Left ventricle myocardium inferior (tissue), 1 donor: ENCODE results near the gene HBQ1. TPM values are rescaled to one million over a fixed set of nuclear protein-coding genes. Genes with fewer than 3 reads are reported as not detected.

Experiments
- DNase-seq: peaks from one replicate; pipeline ENCODE4 v3.0.0-alpha.2; 2020
- H3K27ac ChIP-seq: fragments of 200-600 bp; replicated peaks from 2 replicates; pipeline ENCODE4 v1.8.0; 2021
- H3K27me3 ChIP-seq: fragments of 200-600 bp; 2 replicates; pipeline ENCODE4 v1.8.0; 2021; ENCODE audit warnings: low read depth
- H3K36me3 ChIP-seq: fragments of 200-600 bp; 2 replicates; pipeline ENCODE4 v1.8.0; 2021
- H3K4me1 ChIP-seq: fragments of 200-600 bp; 2 replicates; pipeline ENCODE4 v1.8.0; 2021
- H3K4me3 ChIP-seq: fragments of 200-600 bp; 2 replicates; pipeline ENCODE4 v1.8.0; 2021; ENCODE audit warnings: mild to moderate bottlenecking, moderate library complexity
- H3K9me3 ChIP-seq: fragments of 200-600 bp; replicated peaks from 2 replicates; pipeline ENCODE4 v1.8.0; 2021
- CTCF ChIP-seq: fragments of 200-600 bp; IDR thresholded peaks from 2 replicates; pipeline ENCODE4 v1.8.0; 2021; ENCODE audit warnings: antibody characterized with exemption, mild to moderate bottlenecking, borderline replicate concordance
- intact Hi-C: fragments of 100-400 bp; cut with micrococcal nuclease; formaldehyde crosslinking; loops from one replicate; pipeline ENCODE4 v1.11.0; 2022
- long read RNA-seq: library from polyadenylated mRNA; unstranded; transcript quantifications from one replicate; pipeline ENCODE4 v2.0.0, GENCODE V29; 2021
- total RNA-seq: library from RNA; stranded (reverse); fragmentation: NEBNext Ultra II Directional; extraction: Animal tissue kit (Norgen Biotek cat#: 25700); gene quantifications from one replicate; pipeline ENCODE4 v1.2.1, GENCODE V29; 2021
- donor health status: DM: no; HTN: yes; CAD: no; lungs with severe emphysema.

The HBQ1 gene
- not detected for total RNA-seq
- long read RNA-seq = 0 reads

- H3K4me3 ChIP-seq = peak within 1 kb of the TSS; percentile 58
- H3K4me1 ChIP-seq = peaks cover 25% of the 10 kb centered on the region
- no peaks in the 10 kb centered on the region for H3K36me3 ChIP-seq
- peaks cover 53% of the 10 kb centered on the region for H3K27me3 ChIP-seq
- intact Hi-C loops = no loop called here
- peak; percentile 17 for DNase-seq
- H3K9me3 ChIP-seq = no peaks in the 10 kb centered on the region
- no peak within 1 kb of the TSS for H3K27ac ChIP-seq
- TF ChIP-seq CTCF = peak; percentile 60
Measured at GRCh38 chr16:180101-180675, at the start of gene HBQ1. TSS of gene HBQ1 (plus strand) at chr16:180459. CDS start at chr16:180487, 28 bp downstream.

GRCh38 chr16:130533-131173 is 49.6 kb upstream of the HBQ1 start:
- H3K4me3 ChIP-seq = no peak overlapping the region
- H3K27me3 ChIP-seq = no peaks in the 10 kb centered on the region
- H3K27ac ChIP-seq = no peak overlapping the region
- H3K9me3 ChIP-seq = no peaks in the 10 kb centered on the region
- intact Hi-C loops = no loop called here
- no peak for TF ChIP-seq CTCF
- H3K36me3 ChIP-seq = no peaks in the 10 kb centered on the region
- no peaks in the 10 kb centered on the region for H3K4me1 ChIP-seq
- no peak for DNase-seq

- intact Hi-C loops = no loop called here
- DNase-seq = no peak
- H3K36me3 ChIP-seq = no peaks in the 10 kb centered on the region
- no peaks in the 10 kb centered on the region for H3K9me3 ChIP-seq
- H3K27me3 ChIP-seq = no peaks in the 10 kb centered on the region
- H3K4me3 ChIP-seq = no peak overlapping the region
- peaks cover 3% of the 10 kb centered on the region for H3K4me1 ChIP-seq
- no peak overlapping the region for H3K27ac ChIP-seq
- no peak for TF ChIP-seq CTCF
Measured at GRCh38 chr16:132120-132519, 48.1 kb upstream of the HBQ1 start.

GRCh38 chr16:133716-134115 is 46.5 kb upstream of the HBQ1 start:
- intact Hi-C loops = no loop called here
- no peak overlapping the region for H3K4me3 ChIP-seq

GRCh38 chr16:138049-138417 is 42.2 kb upstream of the HBQ1 start:
- H3K27me3 ChIP-seq = peaks cover 1% of the 10 kb centered on the region
- H3K4me1 ChIP-seq = peaks cover 20% of the 10 kb centered on the region
- no peaks in the 10 kb centered on the region for H3K9me3 ChIP-seq
- H3K4me3 ChIP-seq = peak overlapping the region; percentile 86
- TF ChIP-seq CTCF = no peak
- H3K27ac ChIP-seq = peak overlapping the region; percentile 64
- intact Hi-C loops = no loop called here
- no peaks in the 10 kb centered on the region for H3K36me3 ChIP-seq
- DNase-seq = no peak

More at GRCh38 chr16:133716-134115, 46.5 kb upstream of the HBQ1 start:
- Histone ChIP-seq H3K36me3 (no peaks in the 10 kb centered on the region), H3K9me3 (no peaks in the 10 kb centered on the region), H3K27me3 (no peaks in the 10 kb centered on the region), H3K27ac (no peak overlapping the region), H3K4me1 (peaks cover 14% of the 10 kb centered on the region)
- no peak for DNase-seq
- no peak for TF ChIP-seq CTCF
